B cell (primary cell): ENCODE measurements around the gene NCBP3.

ENCODE experiments used
- EZH2 ChIP-seq: IDR thresholded peaks from 2 replicates; pipeline ENCODE4 v1.6.1; 2012; ENCODE audit warnings: borderline replicate concordance, low read depth, mild to moderate bottlenecking, moderate library complexity, low read length; ENCODE audit not compliant: insufficient read depth, poor library complexity, severe bottlenecking
- TF ChIP-seq, protein P1 (sequence below): fragments of 200-600 bp; IDR thresholded peaks from one replicate; pipeline ENCODE4 v1.8.0; 2022; ENCODE audit warnings: antibody characterized with exemption, mild to moderate bottlenecking

DNA sequence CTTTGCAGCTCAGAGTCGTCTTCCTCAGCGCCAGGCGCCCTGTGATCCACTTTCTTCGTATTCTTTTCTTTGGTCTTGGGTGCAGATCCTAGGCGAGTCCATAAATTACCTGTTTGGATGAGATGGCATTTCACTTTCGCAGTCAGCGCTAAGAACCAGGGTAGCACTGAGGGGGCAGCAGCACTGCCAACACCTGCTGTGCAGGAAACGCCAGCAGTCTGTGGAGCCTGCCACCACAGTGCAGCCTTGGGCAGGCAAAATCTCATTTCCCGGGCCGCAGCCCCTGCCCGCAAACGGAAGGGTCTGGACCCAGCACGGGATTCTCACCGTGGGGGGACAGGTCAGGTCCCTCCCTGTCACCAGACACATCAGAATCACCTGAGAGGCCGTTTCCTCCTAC lies 32.9 kb downstream of the NCBP3 start:
- TF ChIP-seq, protein P1, sequence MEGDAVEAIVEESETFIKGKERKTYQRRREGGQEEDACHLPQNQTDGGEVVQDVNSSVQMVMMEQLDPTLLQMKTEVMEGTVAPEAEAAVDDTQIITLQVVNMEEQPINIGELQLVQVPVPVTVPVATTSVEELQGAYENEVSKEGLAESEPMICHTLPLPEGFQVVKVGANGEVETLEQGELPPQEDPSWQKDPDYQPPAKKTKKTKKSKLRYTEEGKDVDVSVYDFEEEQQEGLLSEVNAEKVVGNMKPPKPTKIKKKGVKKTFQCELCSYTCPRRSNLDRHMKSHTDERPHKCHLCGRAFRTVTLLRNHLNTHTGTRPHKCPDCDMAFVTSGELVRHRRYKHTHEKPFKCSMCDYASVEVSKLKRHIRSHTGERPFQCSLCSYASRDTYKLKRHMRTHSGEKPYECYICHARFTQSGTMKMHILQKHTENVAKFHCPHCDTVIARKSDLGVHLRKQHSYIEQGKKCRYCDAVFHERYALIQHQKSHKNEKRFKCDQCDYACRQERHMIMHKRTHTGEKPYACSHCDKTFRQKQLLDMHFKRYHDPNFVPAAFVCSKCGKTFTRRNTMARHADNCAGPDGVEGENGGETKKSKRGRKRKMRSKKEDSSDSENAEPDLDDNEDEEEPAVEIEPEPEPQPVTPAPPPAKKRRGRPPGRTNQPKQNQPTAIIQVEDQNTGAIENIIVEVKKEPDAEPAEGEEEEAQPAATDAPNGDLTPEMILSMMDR, result no peak
- no peak for TF ChIP-seq EZH2
